ENCODE measurements around the gene TAF10.

- no peak for TF ChIP-seq POLR2A (IDR thresholded peaks at IDR 0.05)
- no peak for TF ChIP-seq CTCF (IDR thresholded peaks at IDR 0.05)
- no peak for TF ChIP-seq EP300 (IDR thresholded peaks at IDR 0.05)
Observed at GRCh38 chr11:6594142-6594768, 17.8 kb downstream of the TAF10 start.
